NCI-H1694 treated with DMSO at 0.1 percent for 48 hours (cell line): ENCODE measurements around the gene HEPHL1.
"Not testable (repeated sequence)": the region's sequence is repeated elsewhere in the genome, so short reads cannot be mapped to it uniquely, and the experiment has no call there.

Experiments used
- DNase-seq: peaks from one replicate; lab custom pipeline; 2025; lab: John Stamatoyannopoulos, UW

HEPHL1 gene

GRCh38 chr11:94151903-94152677 lies 130.9 kb downstream of the HEPHL1 start:
- DNase-seq = no peak

- DNase-seq = no peak
Measured at GRCh38 chr11:94152678-94153065, 131.5 kb downstream of the HEPHL1 start.

- no peak for DNase-seq
Measured at GRCh38 chr11:94153320-94153719, 132.2 kb downstream of the HEPHL1 start.

GRCh38 chr11:94154095-94154856 lies 133.1 kb downstream of the HEPHL1 start:
- no peak for DNase-seq

- DNase-seq = not testable (repeated sequence)
Measured at GRCh38 chr11:94157339-94157738, 136.2 kb downstream of the HEPHL1 start.
